K562 (cell line): Measurements from ENCODE around the gene NAV2.

Experiments
- ELK1 ChIP-seq: sonication (generic); formaldehyde crosslinking; IDR thresholded peaks from 2 replicates; pipeline ENCODE4 v1.8.1; 2022; ENCODE audit warnings: missing genetic modification reagents
- MYC ChIP-seq, 2 experiments: fragments of 250-450 bp in 1 of 2; sonication (Bioruptor Pico) in 1 of 2; IDR thresholded peaks; 2 replicates each; pipeline versions ENCODE4 v1.5.1 to v1.6.1; 2012 to 2021; ENCODE audit warnings: low read depth in 2 of 2, borderline replicate concordance in 1 of 2, improper control_type of control experiment in 1 of 2, low read length in 1 of 2, mild to moderate bottlenecking in 1 of 2, moderate library complexity in 1 of 2
- NFIC ChIP-seq: fragments of 450-650 bp; IDR thresholded peaks from 2 replicates; pipeline ENCODE4 v1.6.1; 2017; ENCODE audit warnings: mild to moderate bottlenecking, inconsistent platforms
- POLR2A ChIP-seq: fragments of 450-650 bp; conservative IDR thresholded peaks from 2 replicates; pipeline ENCODE4 v1.6.1; 2016
- SRF ChIP-seq, 2 experiments: fragments of 250-450, 450-650 bp in 1 of 2; sonication (Bioruptor Pico) in 1 of 2; sonication (generic) in 1 of 2; formaldehyde crosslinking; IDR thresholded peaks; 2 replicates each; pipeline versions ENCODE4 v1.5.0 to v1.5.1; 2020 to 2022; ENCODE audit warnings: mild to moderate bottlenecking in 1 of 2, missing genetic modification reagents in 1 of 2
- TAF1 ChIP-seq: IDR thresholded peaks from 2 replicates; pipeline ENCODE4 v1.6.1; 2011; ENCODE audit warnings: mild to moderate bottlenecking, low read length, moderate library complexity; ENCODE audit not compliant: insufficient read depth, control insufficient read depth, severe bottlenecking; ENCODE audit errors: extremely low read depth
- USF2 ChIP-seq: sonication (generic); formaldehyde crosslinking; IDR thresholded peaks from 2 replicates; pipeline ENCODE4 v1.5.0; 2020; ENCODE audit warnings: missing genetic modification reagents
- ZBTB43 ChIP-seq: sonication (generic); formaldehyde crosslinking; IDR thresholded peaks from 2 replicates; pipeline ENCODE4 v1.8.0; 2023; ENCODE audit warnings: mild to moderate bottlenecking, missing genetic modification reagents
- ZNF561 ChIP-seq: fragments of 450-650 bp; formaldehyde crosslinking; conservative IDR thresholded peaks from 2 replicates; pipeline ENCODE4 v1.4.0; 2020; ENCODE audit warnings: mild to moderate bottlenecking, moderate library complexity
- TF ChIP-seq, protein P1 (sequence below): fragments of 250-450 bp; sonication (Bioruptor Pico); IDR thresholded peaks from 2 replicates; pipeline ENCODE4 v1.8.0; 2021; ENCODE audit warnings: moderate library complexity, mild to moderate bottlenecking, inconsistent platforms
- TF ChIP-seq, protein P2 (sequence below), 3 experiments: IDR thresholded peaks in 2 of 3; conservative IDR thresholded peaks in 1 of 3; 2 replicates each; pipeline ENCODE4 v1.5.1; 2011 to 2012; ENCODE audit warnings: low read length in 3 of 3, mild to moderate bottlenecking in 3 of 3, control low read depth in 2 of 3, improper control_type of control experiment in 1 of 3, inconsistent platforms in 1 of 3, low read depth in 1 of 3, mixed read lengths in 1 of 3, moderate library complexity in 1 of 3; ENCODE audit not compliant: insufficient read depth in 2 of 3

- TF ChIP-seq ELK1 (no peak), POLR2A (no peak), SRF (CRISPR knock-in tag; IDR thresholded peaks at IDR 0.05) (no peak), ZNF561 (CRISPR knock-in tag) (no peak), ZBTB43 (CRISPR knock-in tag) (no peak), MYC (IDR thresholded peaks at IDR 0.05; ENCODE audit: low read depth, low read length) (no peak), MYC (CRISPR knock-in tag; IDR thresholded peaks at IDR 0.05; ENCODE audit: borderline replicate concordance, low read depth) (no peak), TAF1 (no peak), NFIC (no peak), USF2 (CRISPR knock-in tag) (no peak)
- TF ChIP-seq, protein P1, sequence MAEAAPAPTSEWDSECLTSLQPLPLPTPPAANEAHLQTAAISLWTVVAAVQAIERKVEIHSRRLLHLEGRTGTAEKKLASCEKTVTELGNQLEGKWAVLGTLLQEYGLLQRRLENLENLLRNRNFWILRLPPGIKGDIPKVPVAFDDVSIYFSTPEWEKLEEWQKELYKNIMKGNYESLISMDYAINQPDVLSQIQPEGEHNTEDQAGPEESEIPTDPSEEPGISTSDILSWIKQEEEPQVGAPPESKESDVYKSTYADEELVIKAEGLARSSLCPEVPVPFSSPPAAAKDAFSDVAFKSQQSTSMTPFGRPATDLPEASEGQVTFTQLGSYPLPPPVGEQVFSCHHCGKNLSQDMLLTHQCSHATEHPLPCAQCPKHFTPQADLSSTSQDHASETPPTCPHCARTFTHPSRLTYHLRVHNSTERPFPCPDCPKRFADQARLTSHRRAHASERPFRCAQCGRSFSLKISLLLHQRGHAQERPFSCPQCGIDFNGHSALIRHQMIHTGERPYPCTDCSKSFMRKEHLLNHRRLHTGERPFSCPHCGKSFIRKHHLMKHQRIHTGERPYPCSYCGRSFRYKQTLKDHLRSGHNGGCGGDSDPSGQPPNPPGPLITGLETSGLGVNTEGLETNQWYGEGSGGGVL: no peak
- TF ChIP-seq, protein P2, sequence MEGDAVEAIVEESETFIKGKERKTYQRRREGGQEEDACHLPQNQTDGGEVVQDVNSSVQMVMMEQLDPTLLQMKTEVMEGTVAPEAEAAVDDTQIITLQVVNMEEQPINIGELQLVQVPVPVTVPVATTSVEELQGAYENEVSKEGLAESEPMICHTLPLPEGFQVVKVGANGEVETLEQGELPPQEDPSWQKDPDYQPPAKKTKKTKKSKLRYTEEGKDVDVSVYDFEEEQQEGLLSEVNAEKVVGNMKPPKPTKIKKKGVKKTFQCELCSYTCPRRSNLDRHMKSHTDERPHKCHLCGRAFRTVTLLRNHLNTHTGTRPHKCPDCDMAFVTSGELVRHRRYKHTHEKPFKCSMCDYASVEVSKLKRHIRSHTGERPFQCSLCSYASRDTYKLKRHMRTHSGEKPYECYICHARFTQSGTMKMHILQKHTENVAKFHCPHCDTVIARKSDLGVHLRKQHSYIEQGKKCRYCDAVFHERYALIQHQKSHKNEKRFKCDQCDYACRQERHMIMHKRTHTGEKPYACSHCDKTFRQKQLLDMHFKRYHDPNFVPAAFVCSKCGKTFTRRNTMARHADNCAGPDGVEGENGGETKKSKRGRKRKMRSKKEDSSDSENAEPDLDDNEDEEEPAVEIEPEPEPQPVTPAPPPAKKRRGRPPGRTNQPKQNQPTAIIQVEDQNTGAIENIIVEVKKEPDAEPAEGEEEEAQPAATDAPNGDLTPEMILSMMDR (IDR thresholded peaks at IDR 0.05 in 2 of 3, conservative IDR thresholded peaks at IDR 0.05 in 1 of 3; ENCODE audit: insufficient read depth in 2 of 3, low read depth in 1 of 3, low read length in 3 of 3): no peak
Observed at GRCh38 chr11:20158597-20159257, 446.1 kb downstream of the NAV2 start.
